ELF-1 (cell line): ENCODE results near the gene JAKMIP3.
A peak's percentile ranks its signal among the peaks of the same experiment; 100 is the strongest.

Source experiments
- DNase-seq: peaks from one replicate; pipeline ENCODE4 v3.0.0-alpha.2; 2016; ENCODE audit warnings: low read depth, low spot score

The JAKMIP3 gene

GRCh38 chr10:132110111-132110521 is 44.4 kb downstream of the JAKMIP3 start:
- no peak for DNase-seq

DNA sequence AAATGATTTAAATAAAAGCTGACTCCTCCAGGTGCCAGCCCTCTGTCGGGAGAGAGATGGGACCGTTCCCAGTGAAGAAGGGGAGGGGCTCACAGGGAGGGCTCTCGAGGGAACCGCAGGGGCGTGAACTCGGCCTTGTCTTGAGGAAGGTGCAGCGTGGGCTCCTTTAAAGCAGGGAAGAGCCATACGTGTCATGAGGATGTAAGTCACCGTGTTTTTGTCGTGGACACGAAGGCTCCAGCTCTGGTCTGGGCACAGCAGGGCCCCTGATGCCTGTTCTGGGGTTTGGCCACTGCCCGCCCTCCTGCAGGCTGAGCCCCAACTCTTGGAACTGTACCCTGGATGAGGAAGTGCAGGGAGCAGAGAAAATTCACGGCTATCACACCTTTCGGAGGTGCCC is 45.0 kb downstream of the JAKMIP3 start:
- no peak for DNase-seq

DNA sequence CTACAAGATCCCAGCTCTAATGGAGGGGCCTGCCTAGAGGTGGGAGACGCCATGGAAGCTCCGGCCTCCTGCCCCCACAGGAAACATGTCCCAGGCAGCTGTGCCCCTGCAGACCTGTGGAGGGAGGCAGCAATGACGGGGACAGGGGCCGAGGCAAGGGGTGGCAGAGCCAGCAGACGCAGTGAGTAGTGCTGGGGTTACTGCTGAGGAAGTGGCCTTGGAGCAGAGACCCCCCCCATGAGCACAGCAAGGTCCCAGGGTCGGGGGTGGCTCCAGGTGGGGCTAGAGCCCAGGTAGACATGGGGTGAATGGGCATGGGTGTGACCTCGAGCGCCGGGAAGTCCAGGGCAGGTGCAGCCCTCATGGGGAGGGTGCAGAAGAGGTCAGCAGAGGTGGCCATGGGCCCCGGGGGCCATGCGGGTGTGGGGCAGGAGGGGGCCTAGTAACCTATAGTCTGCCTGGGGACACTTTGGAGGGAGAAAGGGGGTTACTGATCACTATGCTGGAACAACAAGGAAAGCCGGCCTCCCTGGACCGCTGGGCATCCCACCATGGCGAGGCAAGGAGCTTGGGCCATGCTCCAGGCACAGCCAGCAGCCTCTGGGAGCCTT is 45.5 kb downstream of the JAKMIP3 start:
- DNase-seq, result no peak

DNA sequence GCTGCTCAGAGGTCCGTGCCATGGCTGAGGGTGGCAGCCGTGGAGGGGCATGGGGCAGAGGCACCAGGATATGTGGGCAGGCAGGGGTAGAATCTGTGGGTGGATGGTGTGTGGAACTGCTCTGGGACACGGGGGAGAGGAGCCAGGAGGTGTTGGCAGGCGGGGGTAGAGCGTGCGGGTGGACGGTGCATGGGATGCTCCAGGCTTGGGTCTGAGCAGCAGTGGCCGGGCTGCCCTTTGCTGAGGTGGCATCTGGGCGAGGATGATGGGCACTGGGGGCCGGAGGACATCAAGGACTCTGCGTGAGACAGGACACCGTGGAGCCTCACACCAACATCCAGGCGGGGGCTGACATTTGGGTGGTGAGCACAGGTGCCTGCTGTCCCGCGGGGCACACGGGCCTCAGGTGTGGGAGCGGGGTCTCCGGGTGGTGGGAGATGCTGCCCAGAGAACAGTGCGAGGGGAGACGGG is 46.2 kb downstream of the JAKMIP3 start:
- DNase-seq, result no peak

- no peak for DNase-seq
These were observed 46.9 kb downstream of the JAKMIP3 start for GRCh38 chr10:132112611-132113010.

DNA sequence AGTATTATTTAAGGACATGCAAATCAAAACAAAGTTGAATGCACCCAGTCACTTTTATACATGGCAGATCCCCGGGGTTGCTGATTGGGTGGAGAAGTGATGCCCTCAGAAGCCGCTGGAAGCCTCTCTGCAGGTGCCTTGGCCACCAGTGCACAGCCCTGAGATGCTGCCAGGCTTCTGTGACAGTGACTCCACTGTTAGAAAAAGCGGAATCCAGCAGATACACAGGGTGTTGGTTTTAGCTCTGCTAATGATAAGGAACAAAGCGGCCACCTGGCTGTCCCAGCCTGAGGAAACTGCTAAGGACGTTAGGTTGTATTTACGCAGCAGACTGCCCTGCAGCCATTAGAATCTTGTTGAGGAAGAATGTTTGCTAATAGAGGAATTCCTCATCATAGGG is 47.5 kb downstream of the JAKMIP3 start:
- DNase-seq, result peak; percentile 59

DNA sequence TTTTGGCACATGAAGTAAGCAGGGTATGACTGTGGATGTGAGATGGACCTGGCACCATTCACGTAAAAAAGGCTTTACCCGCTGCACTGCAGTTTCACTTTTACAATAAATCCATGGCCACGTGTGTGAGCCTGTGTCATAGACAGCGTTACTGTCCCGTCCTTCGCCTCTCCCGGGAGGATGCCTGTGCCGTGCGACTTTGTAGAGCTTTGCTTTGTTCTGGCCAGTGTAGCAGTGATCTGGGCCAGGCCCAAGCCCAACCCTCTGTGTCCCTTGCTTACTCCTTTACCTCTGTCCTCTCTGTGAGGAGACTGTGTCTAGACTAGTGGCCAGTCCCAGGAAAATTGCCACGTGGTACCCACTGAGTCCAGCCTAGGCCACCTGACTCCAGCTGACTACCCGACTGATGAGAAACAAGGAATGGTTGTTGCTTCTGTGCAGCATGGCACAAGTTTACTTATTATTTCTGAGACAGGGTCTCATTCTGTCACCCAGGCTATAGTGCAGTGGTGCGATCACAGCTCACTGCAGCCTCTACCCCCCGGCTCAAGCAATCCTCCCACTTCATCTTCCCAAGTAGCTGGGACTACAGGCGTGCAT is 48.1 kb downstream of the JAKMIP3 start:
- DNase-seq, result no peak

DNA sequence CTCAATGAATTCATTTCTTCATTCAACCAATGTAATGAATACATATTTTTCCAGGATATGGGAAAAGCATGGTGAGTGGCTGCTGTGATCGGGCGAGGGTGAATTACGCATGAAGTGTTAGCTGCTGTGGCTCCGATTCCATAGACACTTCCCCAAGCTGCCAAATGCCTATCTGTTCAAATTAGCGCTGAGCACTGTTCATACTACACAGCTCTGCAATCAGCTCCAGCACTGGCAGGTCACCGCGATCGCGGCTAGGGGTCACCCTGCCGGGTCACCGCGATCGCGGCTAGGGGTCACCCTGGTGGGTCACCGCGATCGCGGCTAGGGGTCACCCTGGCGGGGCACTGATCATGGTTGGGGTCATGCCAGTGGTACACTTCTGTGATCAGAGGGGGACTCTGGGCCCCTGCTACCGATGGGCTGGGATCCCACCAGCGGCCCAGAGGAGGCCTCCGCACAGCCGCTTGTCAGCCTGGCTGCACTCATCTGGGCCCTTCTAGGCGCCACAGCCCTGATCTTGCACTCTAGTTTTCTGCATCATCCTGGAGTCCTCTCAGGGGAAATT is 49.3 kb downstream of the JAKMIP3 start:
- no peak for DNase-seq
